NCI-H2171 (cell line): Measurements from ENCODE around the gene PHKG1.
A peak's percentile ranks its signal among the peaks of the same experiment; 100 is the strongest.
"Not testable (repeated sequence)": the region's sequence is repeated elsewhere in the genome, so short reads cannot be mapped to it uniquely, and the experiment has no call there.

Source experiments
- DNase-seq: peaks from one replicate; lab custom pipeline; 2025; lab: John Stamatoyannopoulos, UW

Gene PHKG1

DNA sequence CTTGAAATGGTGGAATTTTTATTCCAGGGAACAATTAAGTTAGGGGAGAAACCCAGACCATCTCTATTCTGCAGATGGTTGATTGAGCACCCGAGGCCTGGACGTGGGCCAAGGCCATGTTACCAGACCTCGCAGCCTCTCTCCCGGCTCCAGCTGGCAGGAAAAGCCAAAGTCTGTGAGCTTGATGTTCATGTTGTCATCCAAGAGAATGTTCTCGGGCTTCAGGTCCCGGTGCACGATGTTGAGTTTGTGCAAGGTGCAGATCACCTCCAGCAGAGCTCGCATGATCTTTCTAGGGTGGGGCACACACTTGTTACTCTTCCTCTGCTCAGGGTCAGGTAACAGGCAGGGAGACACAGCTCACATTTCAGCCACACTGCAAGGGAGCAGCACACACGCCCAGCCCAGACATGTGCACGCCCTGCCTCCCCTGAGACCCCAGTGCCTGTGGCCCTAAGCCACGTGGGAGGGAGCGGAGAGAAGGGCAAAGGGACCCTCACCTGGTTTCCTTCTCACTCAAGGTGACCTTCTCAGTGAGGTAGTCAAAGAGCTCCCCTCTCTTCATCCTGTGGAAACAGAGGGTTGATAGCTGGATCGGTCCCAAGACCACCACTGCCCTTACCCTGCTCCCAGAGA lies 9.5 kb downstream of the PHKG1 start:
- peak; percentile 88 for DNase-seq

DNA sequence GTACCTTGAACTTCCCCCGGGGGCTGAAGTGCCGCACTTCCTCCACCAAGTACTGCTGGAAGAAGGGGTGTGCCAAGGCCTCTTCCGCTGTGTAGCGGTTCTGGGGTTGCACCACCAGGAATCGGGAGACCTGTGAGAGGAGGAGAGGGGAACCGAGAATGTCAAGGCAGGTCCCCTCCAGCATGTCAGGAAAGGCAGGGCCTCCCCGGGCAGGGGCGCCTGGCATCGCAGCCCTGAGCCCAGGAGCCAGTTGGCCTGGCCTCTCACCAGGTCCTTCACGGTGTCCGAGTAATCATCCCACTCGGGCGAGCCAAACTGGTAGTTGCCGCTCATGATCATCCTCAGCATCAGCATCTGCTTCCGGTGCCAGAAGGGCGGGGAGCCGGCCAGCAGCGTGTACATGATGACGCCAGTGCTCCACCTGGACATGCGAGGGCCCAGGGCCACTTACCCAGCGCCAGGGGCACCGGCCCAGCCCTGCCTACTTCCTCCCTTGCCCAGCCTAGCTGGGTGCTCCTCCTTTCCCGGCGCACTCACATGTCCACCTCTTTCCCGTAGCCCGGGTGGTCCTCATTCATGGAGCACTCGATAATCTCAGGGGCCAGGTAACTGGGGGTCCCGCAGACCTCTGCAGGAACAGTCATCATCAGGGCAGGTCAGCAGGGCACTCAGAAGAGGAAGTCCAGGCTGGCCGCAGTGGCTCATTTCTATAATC lies 11.0 kb downstream of the PHKG1 start:
- DNase-seq = no peak

DNA sequence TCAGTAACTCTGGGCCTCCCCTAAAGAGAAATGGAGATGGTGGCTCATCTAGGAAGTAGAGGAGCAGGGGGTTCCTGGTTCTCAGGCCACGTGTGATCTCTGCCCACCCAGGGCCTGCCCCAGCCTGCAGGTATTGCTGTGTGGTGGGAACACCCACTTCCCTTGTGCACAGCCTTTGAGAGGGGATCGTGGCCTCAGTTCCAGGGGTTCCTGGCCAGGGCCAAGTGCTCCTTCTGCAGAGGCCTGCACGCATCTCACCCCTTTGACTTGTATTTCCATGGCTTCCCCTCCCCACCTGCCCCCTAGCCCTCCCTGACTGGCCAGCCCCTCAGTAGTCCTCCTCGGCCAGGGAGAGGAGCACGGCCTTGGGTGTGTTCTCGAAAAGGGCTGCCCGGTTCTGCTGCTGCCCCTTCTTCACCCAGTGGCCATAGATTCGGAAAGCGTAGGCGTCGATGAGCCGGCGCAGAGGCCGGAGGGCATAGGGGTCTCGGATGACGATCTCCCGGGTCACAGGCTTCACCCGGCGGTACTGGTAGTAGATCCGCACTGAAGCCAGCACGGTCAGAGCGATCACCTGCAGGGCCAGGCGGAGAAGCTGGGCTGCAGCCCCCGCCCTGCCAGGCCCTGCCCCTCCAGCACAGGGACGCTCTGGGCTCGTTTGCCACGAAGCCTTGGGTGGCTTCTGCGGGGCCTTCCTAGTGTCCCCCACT lies 11.9 kb downstream of the PHKG1 start:
- not testable (repeated sequence) for DNase-seq

DNA sequence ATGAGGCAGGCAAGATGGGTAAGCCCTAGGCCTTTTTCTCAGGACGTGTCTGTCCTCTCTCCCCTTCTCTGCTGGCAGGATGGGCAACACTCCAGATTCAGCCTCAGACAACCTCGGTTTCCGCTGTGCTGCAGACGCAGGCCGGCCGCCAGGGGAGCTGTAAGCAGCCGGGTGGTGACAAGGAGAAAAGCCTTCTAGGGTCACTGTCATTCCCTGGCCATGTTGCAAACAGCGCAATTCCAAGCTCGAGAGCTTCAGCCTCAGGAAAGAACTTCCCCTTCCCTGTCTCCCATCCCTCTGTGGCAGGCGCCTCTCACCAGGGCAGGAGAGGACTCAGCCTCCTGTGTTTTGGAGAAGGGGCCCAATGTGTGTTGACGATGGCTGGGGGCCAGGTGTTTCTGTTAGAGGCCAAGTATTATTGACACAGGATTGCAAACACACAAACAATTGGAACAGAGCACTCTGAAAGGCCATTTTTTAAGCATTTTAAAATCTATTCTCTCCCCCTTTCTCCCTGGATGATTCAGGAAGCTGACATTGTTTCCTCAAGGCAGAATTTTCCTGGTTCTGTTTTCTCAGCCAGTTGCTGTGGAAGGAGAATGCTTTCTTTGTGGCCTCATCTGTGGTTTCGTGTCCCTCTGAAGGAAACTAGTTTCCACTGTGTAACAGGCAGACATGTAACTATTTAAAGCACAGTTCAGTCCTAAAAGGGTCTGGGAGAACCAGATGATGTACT lies 13.1 kb downstream of the PHKG1 start:
- no peak for DNase-seq

DNA sequence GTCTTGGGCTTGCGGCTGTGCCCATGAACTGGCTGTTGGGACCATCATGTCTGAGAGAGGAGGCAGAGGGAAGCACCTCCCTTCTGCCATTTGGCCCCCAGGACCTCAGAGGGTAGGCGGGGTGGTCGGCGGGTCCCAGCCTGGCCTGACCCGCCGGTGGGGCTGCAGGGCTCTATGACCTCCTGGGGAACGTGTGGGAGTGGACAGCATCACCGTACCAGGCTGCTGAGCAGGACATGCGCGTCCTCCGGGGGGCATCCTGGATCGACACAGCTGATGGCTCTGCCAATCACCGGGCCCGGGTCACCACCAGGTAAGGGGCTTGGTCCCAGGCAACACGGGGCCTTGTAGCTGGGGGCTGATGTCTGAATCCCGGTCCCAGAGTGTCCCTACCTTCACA lies 14.6 kb downstream of the PHKG1 start:
- DNase-seq = no peak

DNA sequence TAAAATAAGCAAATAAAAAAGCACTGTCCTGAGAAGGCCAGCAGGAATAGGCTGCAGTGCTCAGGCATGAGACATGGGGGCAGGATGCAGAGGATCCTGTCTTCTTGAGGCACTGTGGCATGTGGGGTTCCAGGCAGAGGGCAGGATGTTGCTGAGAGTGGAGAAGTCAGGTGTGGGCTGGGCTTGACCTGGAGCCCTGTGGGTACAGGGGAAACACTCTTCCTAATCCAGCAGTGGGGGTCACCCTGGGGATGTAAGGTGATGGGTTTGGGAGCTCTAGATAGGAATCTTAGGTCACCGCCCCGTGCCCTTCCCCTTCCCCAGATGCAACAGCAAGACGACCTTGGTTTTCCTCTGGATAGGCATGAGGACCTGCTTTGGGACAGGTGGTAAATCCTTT lies 15.1 kb downstream of the PHKG1 start:
- DNase-seq = no peak

DNA sequence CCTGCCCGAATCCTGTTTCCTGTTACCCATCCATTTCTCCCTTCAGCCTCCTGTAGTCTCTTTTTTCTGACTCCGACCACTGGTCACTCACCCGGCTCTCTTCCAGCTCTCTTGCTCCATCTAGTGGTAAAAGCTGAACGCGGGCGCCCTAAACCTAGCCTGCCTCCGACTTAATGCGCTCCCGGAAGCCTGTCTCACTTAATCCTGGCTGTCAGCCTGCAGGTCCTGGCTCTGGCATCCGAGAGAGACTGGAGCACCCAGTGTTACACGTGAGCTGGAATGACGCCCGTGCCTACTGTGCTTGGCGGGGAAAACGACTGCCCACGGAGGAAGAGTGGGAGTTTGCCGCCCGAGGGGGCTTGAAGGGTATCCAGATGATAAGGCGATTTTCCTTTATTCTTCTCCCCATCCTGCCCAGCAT lies 18.4 kb downstream of the PHKG1 start:
- no peak for DNase-seq

DNA sequence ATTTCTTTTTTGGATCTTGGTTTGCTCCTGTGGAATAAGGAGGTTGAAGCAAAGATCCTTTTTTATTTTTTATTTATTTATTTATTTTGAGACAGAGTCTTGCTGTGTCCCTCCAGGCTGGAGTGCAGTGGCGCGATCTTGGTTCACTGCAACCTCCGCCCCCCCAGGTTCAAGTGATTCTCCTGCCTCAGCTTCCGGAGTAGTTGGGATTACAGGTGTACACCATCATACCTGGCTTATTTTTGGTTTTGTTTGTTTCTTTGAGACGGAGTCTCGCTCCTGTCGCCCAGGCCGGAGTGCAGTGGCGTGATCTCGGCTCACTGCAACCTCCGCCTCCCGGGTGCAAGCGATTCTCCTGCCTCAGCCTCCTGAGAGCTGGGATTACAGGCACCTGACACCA lies 26.4 kb downstream of the PHKG1 start:
- DNase-seq = not testable (repeated sequence)

DNA sequence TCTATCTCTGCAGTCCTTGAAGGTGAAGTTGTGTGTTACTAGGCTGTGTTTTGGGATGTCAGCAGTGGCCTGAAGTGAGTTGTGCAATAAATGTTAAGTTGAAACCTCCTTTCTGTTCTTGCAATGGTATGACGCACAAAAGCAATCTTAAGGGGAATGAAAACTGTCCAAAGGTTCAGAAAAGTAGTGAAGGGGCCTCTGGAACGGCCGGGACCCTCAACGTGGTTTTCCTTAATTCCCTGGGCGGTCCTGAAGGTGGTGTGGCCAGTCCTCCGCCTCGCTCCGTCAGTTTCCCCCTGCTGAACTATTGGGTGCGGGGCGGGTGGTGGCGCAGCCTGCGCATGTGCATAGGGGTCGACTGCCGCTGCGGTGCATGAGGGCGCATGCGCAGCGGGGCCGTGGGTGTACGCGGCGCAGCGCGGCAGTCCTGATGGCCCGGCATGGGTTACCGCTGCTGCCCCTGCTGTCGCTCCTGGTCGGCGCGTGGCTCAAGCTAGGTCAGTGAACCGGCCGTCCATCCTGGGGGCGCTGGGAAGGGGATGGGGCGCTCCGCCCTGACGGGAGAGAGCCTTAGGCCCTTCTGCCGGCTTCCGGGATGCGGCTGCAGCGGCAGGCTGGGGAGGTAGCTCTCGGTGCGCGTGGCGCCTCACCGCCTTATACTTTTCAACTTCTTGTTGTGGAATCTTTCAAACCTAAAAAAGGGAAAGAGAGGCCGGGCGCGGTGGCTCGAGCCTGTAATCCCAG lies 28.7 kb downstream of the PHKG1 start, which contains the start of gene SUMF2:
TSS of gene SUMF2 (plus strand) at position 405 of the 744 bp plus-strand sequence. CDS start at position 431, 26 bp downstream.
- DNase-seq = peak; percentile 74

DNA sequence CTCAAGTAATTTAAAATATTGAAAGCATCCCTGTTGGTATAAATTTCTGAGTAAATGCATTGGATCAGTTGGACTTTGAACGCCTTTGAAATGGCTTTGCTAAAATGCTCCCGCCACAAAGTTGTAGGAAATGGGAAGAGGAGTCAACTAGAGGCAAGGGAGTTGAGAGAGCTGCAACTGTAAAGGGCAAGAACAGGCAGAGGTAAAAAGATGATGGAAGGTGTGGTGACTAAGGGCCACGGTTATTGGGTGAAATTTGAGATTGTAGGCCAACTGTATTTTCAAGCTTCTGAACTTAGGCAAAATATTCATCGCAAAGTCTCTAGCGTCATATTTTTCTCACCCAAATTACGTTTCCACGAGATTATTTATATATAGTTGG lies 29.3 kb downstream of the PHKG1 start:
- DNase-seq = no peak

DNA sequence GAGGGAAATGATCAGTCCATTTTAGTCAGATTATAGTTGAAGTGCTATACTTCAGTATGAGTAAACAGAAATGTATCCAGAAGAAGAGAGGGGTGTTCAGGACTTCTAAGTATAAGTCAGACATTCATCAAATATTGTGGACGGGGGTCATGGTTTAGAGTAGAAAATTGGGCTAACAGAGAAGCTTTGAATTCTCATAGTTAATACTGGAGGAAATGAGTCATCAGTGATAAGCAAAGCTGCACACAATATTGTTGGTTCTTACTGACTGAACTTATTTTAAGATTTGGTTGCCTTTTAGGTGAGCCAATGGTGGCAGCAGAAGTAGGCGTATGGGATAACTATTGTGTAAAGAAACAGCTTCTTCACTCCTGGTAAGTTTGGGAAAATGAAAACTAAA lies 30.4 kb downstream of the PHKG1 start:
- no peak for DNase-seq

DNA sequence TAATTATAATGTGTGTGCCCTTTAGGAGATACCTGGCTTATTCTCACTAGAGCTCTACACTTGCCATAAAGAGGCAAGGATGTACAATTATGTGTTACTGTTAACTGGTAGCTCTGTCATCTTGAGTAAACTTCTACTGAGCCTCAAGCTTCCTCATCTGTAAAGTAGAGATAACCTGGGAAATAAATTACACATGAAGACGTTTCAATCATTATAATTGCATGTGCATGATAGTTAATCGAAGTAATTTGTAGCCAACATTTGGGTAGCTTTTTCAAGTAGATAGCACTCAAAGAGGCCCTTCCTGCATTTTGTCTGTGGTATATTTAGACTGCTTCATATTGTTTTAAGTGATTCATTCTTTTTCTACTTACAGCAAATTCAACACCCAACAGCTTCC lies 38.8 kb downstream of the PHKG1 start:
- no peak for DNase-seq

DNA sequence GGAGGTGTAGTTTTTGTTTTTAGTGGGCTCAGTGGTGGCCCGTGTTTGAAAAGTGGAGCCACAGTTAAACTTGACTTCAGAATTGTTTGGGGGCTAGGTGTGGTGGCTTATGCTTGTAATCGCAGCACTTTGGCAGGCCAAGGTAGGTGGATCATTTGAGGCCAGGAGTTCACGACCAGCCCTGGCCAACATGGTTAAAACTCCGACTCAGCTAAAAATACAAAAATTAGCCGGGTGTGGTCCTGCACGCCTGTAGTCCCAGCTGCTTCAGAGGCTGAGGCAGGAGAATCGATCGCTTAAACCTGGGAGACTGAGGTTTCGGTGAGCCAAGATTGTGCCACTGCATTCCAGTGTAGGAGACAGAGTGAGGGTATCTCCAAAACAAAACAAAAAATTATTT lies 39.4 kb downstream of the PHKG1 start:
- DNase-seq = no peak

DNA sequence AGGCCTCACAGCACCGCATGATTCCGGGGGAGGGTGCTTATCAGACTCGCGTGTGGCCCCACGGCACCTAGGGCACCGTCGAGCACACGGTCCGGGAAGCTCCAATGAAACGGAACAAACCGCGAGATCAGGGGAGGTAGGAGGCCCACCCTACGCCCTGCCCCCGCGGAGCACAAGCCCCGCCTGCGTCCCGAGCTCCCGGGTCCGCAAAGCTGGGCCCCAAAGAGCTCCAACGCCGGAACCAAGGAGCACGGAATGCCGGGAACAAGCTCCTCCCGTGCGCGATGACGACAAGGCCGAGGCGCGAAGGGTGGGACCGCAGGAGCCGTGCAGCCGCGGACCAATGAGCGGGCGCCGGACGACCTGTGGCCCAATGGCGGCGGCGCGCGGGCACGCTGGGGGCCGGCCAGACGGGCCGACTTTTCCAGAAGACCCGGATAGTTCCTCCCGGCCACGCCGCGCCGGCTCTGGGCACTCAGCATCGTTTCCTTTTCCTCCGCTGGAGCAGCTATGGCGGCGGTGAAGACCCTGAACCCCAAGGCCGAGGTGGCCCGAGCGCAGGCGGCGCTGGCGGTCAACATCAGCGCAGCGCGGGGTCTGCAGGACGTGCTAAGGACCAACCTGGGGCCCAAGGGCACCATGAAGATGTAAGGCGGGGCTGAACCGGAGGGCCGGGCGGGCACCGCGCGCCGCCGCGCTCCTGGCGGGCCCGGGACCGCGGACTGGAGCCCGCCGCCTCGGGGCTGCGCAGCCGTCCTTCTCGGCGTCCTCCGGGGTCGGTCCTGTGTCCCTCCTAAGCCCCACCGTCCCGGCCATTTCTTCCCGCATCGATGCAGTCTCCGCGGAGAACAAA lies 41.2 kb downstream of the PHKG1 start, which contains the start of the genes CCT6A and PSPH:
TSS of gene CCT6A (plus strand) at position 427 of the 853 bp plus-strand sequence. CDS start at position 511, 84 bp downstream.
TSS of gene PSPH (minus strand) at position 106 of the 853 bp plus-strand sequence. CDS start 30,232 bp downstream, outside the sequence.
- DNase-seq = peak; percentile 98

DNA sequence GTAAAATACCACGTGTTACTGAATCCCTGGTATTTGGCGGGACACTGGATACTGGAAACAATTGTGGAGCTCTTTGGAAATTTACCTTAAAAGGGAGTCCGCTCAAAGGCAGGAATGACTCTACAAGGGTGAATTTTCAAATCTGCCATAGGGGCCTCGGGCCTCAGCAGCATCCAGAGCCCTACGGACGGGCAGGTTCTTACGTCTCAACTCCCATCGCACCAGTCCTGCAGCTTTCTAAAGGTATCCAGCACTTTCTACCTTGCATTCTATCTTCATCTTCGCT lies 41.8 kb downstream of the PHKG1 start:
- no peak for DNase-seq

DNA sequence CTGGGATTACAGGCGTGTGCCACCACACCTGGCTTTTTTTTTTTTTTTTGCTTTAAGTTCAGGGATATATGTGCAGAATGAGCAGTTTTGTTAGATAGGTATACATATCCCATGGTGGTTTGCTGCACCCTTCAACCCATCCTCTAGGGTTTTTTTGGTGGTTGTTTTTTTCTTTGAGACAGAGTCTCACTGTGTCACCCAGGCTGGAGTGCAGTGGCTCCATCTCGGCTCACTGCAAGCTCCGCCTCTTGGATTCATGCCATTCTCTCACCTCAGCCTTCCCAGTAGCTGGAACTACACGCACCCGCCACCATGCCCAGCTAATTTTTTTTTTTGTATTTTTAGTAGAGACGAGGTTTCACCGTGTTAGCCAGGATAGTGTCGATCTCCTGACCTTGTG lies 44.0 kb downstream of the PHKG1 start:
- DNase-seq = peak; percentile 28

DNA sequence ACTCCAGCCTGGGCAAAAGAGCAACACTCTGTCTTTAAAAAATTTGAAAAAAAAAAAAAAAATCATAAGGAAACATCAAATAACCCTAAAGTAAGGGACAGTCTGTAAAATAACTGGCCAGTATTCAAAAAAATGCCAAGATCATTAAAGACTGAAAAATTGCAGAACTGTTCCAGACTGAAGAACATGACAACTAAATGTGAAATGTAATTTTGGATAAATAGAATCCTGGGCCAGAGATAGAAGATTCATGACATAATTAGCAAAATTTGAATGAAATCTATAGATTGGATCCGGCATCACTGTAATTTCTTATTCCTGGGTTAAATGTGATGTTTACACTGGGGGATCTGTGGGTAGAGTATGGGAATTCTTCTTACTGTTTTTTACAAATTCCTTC lies 44.5 kb downstream of the PHKG1 start:
- no peak for DNase-seq

DNA sequence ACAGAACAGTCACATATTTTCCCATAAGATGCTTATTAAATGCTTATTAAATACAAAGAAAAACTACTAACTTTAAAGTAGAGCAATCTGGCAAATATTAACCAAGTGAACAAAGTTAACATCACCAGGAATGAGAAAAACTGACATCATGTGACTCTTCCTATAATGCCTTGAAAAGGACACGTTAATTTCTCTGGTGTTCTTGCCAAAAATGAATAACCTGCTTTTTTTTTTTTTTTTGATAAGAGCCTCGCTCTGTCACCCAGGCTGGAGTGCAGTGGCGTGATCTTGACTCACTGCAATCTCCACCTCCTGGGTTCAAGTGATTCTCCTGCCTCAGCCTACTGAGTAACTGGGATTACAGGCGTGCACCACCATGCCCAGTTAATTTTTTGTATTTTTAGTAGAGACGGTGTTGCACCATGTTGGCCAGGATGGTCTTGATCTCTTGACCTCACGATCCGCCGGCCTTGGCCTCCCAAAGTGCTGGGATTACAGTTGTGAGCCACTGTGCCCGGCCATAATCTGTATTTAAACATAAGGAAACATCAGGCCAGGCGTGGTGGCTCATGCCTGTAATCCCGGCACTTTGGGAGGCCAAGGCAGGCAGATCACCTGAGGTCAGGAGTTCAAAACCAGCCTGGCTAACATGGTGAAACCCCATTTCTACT lies 45.2 kb downstream of the PHKG1 start:
- not testable (repeated sequence) for DNase-seq

DNA sequence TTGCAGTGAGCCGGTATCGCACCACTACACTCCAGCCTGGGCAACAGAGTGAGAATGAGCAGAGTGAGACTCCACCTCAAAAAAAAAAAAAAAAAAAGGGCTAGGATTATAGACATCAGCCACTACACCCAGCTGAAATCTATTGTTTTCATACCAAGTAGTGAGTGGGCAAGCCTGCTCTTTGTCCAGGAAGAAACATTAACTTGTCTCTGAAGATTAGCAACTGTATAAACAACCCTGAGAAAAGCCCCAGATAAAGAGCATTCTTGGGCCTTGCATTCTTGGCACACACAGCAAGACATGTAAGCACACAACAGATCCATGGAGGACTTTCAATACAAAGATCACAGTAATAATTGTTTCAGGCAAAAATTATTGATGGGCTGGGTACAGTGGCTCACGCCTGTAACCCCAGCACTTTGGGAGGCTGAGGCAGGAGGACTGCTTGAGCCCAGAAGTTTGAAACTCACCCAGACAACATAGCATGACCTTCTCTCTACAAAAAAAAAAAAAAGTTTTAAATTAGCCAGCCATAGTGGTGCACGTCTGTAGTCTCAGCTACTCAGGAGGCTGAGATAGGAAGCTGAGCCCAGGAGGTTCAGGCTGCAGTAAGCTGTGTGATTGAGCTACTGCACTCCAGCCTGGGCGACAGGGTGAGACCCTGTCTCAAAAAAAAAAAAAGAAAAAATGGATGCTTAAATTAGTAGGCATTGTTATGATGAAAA lies 45.9 kb downstream of the PHKG1 start:
- no peak for DNase-seq
